Hepatocyte (in vitro differentiated cells): Measurements from ENCODE around the gene LENG8. TPM values are rescaled to one million over a fixed set of nuclear protein-coding genes. Genes with fewer than 3 reads are reported as not detected.

Source experiments
- DNase-seq: peaks from one replicate; pipeline ENCODE4 v3.0.0-alpha.2; 2016; ENCODE audit warnings: low spot score
- H2AFZ ChIP-seq: fragments of 200-600 bp; sonication (generic); 2 replicates; pipeline ENCODE4 v1.6.0; 2016; ENCODE audit warnings: antibody characterized with exemption, mild to moderate bottlenecking
- H3K27ac ChIP-seq: fragments of 200-600 bp; sonication (generic); 2 replicates; pipeline ENCODE4 v1.5.1; 2016; ENCODE audit warnings: mild to moderate bottlenecking
- H3K27me3 ChIP-seq: fragments of 200-600 bp; sonication (generic); 2 replicates; pipeline ENCODE4 v1.6.1; 2016
- H3K36me3 ChIP-seq: fragments of 200-600 bp; sonication (generic); replicated peaks from 2 replicates; pipeline ENCODE4 v1.5.1; 2016; ENCODE audit warnings: low read depth; ENCODE audit not compliant: insufficient read depth
- H3K4me1 ChIP-seq: fragments of 200-600 bp; sonication (generic); 2 replicates; pipeline ENCODE4 v1.5.1; 2016; ENCODE audit warnings: mild to moderate bottlenecking, moderate library complexity; ENCODE audit not compliant: insufficient read depth
- H3K4me2 ChIP-seq: fragments of 200-600 bp; sonication (generic); 2 replicates; pipeline ENCODE4 v1.6.0; 2016
- H3K4me3 ChIP-seq: fragments of 200-600 bp; sonication (generic); 2 replicates; pipeline ENCODE4 v1.5.1; 2016; ENCODE audit warnings: mild to moderate bottlenecking
- H3K79me2 ChIP-seq: fragments of 200-600 bp; sonication (generic); 2 replicates; pipeline ENCODE4 v1.6.0; 2017; ENCODE audit warnings: mild to moderate bottlenecking
- H3K9me2 ChIP-seq: fragments of 200-600 bp; sonication (generic); replicated peaks from 2 replicates; pipeline ENCODE4 v1.6.0; 2017; ENCODE audit warnings: mild to moderate bottlenecking; ENCODE audit not compliant: insufficient read depth
- H3K9me3 ChIP-seq: fragments of 200-600 bp; sonication (generic); 2 replicates; pipeline ENCODE4 v1.5.1; 2016; ENCODE audit warnings: low read depth, mild to moderate bottlenecking
- H4K20me1 ChIP-seq: fragments of 200-600 bp; sonication (generic); 2 replicates; pipeline ENCODE4 v1.6.0; 2016; ENCODE audit warnings: mild to moderate bottlenecking; ENCODE audit not compliant: insufficient read depth, poor library complexity, severe bottlenecking
- CTCF ChIP-seq: fragments of 200-600 bp; sonication (generic); IDR thresholded peaks from 2 replicates; pipeline ENCODE4 v1.5.1; 2016; ENCODE audit warnings: antibody characterized with exemption, mild to moderate bottlenecking; ENCODE audit not compliant: poor library complexity
- EZH2 ChIP-seq: fragments of 200-600 bp; sonication (generic); IDR thresholded peaks from 2 replicates; pipeline ENCODE4 v1.6.1; 2016; ENCODE audit warnings: antibody characterized with exemption, mild to moderate bottlenecking, borderline replicate concordance
- EZH2phosphoT487 ChIP-seq: fragments of 200-600 bp; sonication (generic); IDR thresholded peaks from one replicate; pipeline ENCODE4 v1.6.1; 2018; ENCODE audit warnings: antibody characterized with exemption, mild to moderate bottlenecking, low read depth, moderate library complexity; ENCODE audit not compliant: unreplicated experiment, severe bottlenecking
- WGBS: methylation state at CpG from one replicate; pipeline ENCODE4 v1.1.6; 2016; ENCODE audit warnings: low lambda C conversion rate; ENCODE audit errors: missing lambda C conversion rate; 5-methylcytosine and 5-hydroxymethylcytosine counted together
- polyA plus RNA-seq: library from polyadenylated mRNA; unstranded; fragments of >200 nt; fragmentation: Nextera tagmentation; extraction: Ambion mirVana; gene quantifications from 2 replicates; pipeline ENCODE4 v1.2.1, GENCODE V29; 2016
- total RNA-seq: library from RNA; depleted of rRNA; stranded (reverse); fragments of >200 nt; gene quantifications from 2 replicates; pipeline ENCODE4 v1.2.3, GENCODE V29; 2014

LENG8 gene
- total and polyA plus RNA-seq, 2 experiments from 2014 or later, result 36.6 to 54.0 TPM

GRCh38 chr19:54456423-54457373, 7.7 kb downstream of the LENG8 start:
- Histone ChIP-seq H3K9me3 (no peaks in the 10 kb centered on the region), H3K4me1 (no peaks in the 10 kb centered on the region), H2AFZ (no peak overlapping the region), H3K9me2 (no peaks in the 10 kb centered on the region), H3K36me3 (peaks cover 4% of the 10 kb centered on the region), H3K27ac (no peak overlapping the region), H3K4me2 (no peak overlapping the region), H3K79me2 (peaks cover 60% of the 10 kb centered on the region), H3K27me3 (no peaks in the 10 kb centered on the region), H4K20me1 (peaks cover 61% of the 10 kb centered on the region), H3K4me3 (no peak overlapping the region)
- 99% methylated on average over 50 of the region's 51 CpGs for WGBS
- TF ChIP-seq EZH2phosphoT487, result no peak
- no peak for TF ChIP-seq EZH2
- no peak for TF ChIP-seq CTCF
- peak; percentile 5 for DNase-seq

GRCh38 chr19:54457773-54458647, 9.0 kb downstream of the LENG8 start:
- Histone ChIP-seq H4K20me1 (peaks cover 52% of the 10 kb centered on the region), H2AFZ (no peak overlapping the region), H3K4me1 (peaks cover 12% of the 10 kb centered on the region), H3K4me2 (no peak overlapping the region), H3K27me3 (no peaks in the 10 kb centered on the region), H3K27ac (no peak overlapping the region), H3K36me3 (peaks cover 4% of the 10 kb centered on the region), H3K79me2 (peaks cover 54% of the 10 kb centered on the region), H3K9me3 (no peaks in the 10 kb centered on the region), H3K9me2 (no peaks in the 10 kb centered on the region), H3K4me3 (no peak overlapping the region)
- no peak for DNase-seq
- 99% methylated on average over 41 of the region's 42 CpGs for WGBS
- TF ChIP-seq CTCF (no peak), EZH2phosphoT487 (no peak), EZH2 (no peak)

GRCh38 chr19:54458648-54459281, 9.8 kb downstream of the LENG8 start:
- H4K20me1 ChIP-seq, result peaks cover 44% of the 10 kb centered on the region
- no peak overlapping the region for H3K4me3 ChIP-seq
- peak; percentile 9 for DNase-seq
- H3K9me2 ChIP-seq, result no peaks in the 10 kb centered on the region
- H3K36me3 ChIP-seq, result peaks cover 4% of the 10 kb centered on the region
- no peak overlapping the region for H3K4me2 ChIP-seq
- H3K27me3 ChIP-seq, result no peaks in the 10 kb centered on the region
- TF ChIP-seq EZH2phosphoT487 (no peak), EZH2 (no peak), CTCF (no peak)
- H2AFZ ChIP-seq, result no peak overlapping the region
- 92% methylated on average over 11 of the region's 11 CpGs for WGBS
- H3K9me3 ChIP-seq, result no peaks in the 10 kb centered on the region
- H3K79me2 ChIP-seq, result peaks cover 46% of the 10 kb centered on the region
- peaks cover 12% of the 10 kb centered on the region for H3K4me1 ChIP-seq
- no peak overlapping the region for H3K27ac ChIP-seq
